ENCODE results near the gene SPOCK1. TPM values are rescaled to one million over a fixed set of nuclear protein-coding genes. Genes with fewer than 3 reads are reported as not detected.
"Not testable (repeated sequence)": the region's sequence is repeated elsewhere in the genome, so short reads cannot be mapped to it uniquely, and the experiment has no call there.

The SPOCK1 gene
- total RNA-seq, 4 donors from 2014 or later: 1.1 to 6.4 (median 4.2) TPM; not detected in 1

DNA sequence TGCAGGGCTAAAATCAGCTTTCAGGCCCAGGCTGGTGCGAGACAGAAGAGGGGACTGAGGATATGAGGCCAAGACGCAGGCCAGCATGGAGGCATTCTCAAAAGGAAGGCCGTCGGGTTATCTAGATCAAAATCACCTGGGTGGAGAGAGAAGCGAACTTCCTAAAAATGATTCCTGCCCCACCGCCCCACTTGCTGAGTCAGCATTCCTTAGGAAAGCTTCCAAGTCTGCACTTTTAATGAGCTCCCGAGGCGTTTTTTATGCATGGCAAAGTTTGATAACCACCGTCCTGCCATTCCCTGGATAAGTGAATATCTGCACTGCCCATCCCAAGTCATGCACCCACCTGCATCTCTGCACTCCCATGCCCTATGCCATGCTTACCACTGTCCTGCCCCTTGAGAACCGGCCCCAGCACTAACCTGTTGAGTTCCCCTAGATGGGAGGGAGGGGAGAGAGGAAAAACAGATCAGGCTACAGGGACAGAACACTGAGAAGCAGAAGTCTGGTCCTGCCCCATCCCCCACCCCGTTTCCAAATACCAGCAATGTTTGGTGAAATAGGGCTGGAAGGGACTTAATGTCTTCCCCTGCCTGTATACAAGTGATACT lies 1.6 kb upstream of the SPOCK1 start:
- Histone ChIP-seq H3K27me3 (peaks cover 0 to 12% of the 10 kb centered on the region in 2 donors), H3K27ac (no peak overlapping the region), H3K4me3 (no peak overlapping the region), H3K4me1 (peaks cover 0 to 6% (median 0%) of the 10 kb centered on the region in 4 donors), H3K9me3 (no peaks in the 10 kb centered on the region), H3K36me3 (no peaks in the 10 kb centered on the region)
- DNase-seq: no peak
- TF ChIP-seq POLR2A (IDR thresholded peaks at IDR 0.05): no peak
- no peak for TF ChIP-seq CTCF (IDR thresholded peaks at IDR 0.05)

DNA sequence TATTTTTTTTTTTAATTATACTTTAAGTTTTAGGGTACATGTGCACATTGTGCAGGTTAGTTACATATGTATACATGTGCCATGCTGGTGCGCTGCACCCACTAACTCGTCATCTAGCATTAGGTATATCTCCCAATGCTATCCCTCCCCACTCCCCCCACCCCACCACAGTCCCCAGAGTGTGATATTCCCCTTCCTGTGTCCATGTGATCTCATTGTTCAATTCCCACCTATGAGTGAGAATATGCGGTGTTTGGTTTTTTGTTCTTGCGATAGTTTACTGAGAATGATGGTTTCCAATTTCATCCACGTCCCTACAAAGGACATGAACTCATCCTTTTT lies 351 bp upstream of the SPOCK1 start:
- peaks cover 0 to 12% of the 10 kb centered on the region in 2 donors for H3K27me3 ChIP-seq
- H3K4me1 ChIP-seq, H3K27ac ChIP-seq, H3K36me3 ChIP-seq, DNase-seq, H3K9me3 ChIP-seq, H3K4me3 ChIP-seq: not testable (repeated sequence)

- Histone ChIP-seq H3K4me1 (peaks cover 0 to 6% (median 0%) of the 10 kb centered on the region in 4 donors), H3K4me3 (peak overlapping the region in 2 of 4 donors; percentile 6 to 48), H3K9me3 (no peaks in the 10 kb centered on the region), H3K27me3 (peaks cover 0 to 12% of the 10 kb centered on the region in 2 donors), H3K36me3 (no peaks in the 10 kb centered on the region), H3K27ac (no peak overlapping the region)
- TF ChIP-seq CTCF (IDR thresholded peaks at IDR 0.05) (no peak), POLR2A (IDR thresholded peaks at IDR 0.05) (no peak)
- no peak for DNase-seq
Observed at GRCh38 chr5:137498301-137498735, 808 bp downstream of the SPOCK1 start.

DNA sequence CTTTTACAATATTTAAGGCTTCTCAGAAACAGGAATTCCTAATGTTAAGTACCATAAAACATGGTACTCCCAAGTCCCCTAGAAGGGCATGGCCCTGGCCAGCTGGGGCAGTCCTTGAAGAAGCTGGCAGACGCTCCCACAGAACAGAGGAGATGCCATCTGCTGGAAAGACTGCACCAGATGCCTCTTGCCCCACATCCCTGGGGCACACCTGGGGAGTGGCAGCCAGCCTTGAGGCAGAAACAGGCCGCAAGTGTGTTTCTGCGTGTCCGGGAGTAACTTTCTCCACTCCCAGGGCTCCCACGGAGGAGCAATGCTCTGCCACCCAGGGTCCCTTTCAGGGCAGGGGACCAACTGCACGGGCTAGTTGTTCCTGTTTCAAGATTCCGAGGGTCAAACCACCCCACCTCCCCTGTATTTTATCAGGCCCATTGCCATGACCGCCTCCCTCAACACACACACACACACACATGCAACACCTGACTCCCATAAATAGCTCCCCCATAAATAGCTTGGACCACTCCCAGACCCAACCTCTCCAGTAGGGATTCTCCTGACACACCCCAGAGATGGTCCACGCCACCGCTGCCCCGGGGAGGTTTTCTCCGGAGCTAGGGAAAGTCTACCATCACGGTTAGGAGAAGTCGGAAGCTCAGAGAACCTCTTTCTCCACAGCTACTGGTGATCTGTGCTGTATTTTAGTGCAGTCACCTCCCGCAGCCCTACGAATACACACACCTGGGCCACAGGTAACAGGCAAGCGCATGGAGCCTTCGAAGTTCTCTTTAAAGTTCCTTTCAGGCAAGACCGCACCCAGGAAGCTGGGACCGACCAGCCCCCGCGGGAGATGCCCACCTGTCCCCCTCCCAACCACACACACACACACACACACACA lies 1.5 kb downstream of the SPOCK1 start:
- Histone ChIP-seq H3K4me1 (peaks cover 0 to 6% (median 0%) of the 10 kb centered on the region in 4 donors), H3K27ac (no peak overlapping the region), H3K9me3 (no peaks in the 10 kb centered on the region), H3K4me3 (peak overlapping the region in 1 of 4 donors; percentile 48), H3K27me3 (peaks cover 0 to 12% of the 10 kb centered on the region in 2 donors), H3K36me3 (no peaks in the 10 kb centered on the region)
- no peak for DNase-seq
- TF ChIP-seq CTCF (IDR thresholded peaks at IDR 0.05): no peak
- no peak for TF ChIP-seq POLR2A (IDR thresholded peaks at IDR 0.05)

- Histone ChIP-seq H3K4me3 (no peak overlapping the region), H3K9me3 (no peaks in the 10 kb centered on the region), H3K27ac (no peak overlapping the region), H3K4me1 (peaks cover 0 to 6% (median 0%) of the 10 kb centered on the region in 4 donors), H3K36me3 (no peaks in the 10 kb centered on the region), H3K27me3 (peaks cover 0 to 12% of the 10 kb centered on the region in 2 donors)
- TF ChIP-seq POLR2A (IDR thresholded peaks at IDR 0.05) (no peak), CTCF (IDR thresholded peaks at IDR 0.05) (no peak)
- no peak for DNase-seq
Observed at GRCh38 chr5:137496919-137497318, 2.2 kb downstream of the SPOCK1 start.

DNA sequence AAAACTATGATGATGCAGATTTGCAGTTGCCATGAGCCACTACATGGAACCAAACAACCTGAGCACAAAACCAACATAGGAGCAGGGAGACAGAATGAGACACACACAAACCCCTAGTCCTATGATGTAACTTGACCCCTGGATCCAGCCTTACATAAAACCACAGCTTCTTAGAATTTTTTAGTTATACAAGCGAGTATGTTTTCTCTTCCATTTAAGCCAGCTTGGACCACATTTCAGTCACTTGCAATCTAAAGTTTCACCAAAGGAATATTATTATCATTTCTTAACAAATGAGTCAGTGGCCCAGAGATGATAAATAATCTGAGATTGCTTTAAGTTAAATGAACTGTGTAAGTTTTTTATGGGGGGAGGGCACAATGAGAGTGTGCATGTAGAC lies 6.8 kb downstream of the SPOCK1 start:
- Histone ChIP-seq H3K4me3 (no peak overlapping the region), H3K36me3 (no peaks in the 10 kb centered on the region), H3K9me3 (no peaks in the 10 kb centered on the region), H3K27me3 (no peaks in the 10 kb centered on the region), H3K4me1 (no peaks in the 10 kb centered on the region), H3K27ac (no peak overlapping the region)
- DNase-seq: no peak
- TF ChIP-seq POLR2A (IDR thresholded peaks at IDR 0.05) (no peak), CTCF (IDR thresholded peaks at IDR 0.05) (no peak)

Measured in Peyer's patch (tissue), 4 donors.